Measurements from ENCODE around the gene LPP. TPM values are rescaled to one million over a fixed set of nuclear protein-coding genes. Genes with fewer than 3 reads are reported as not detected.
A peak's percentile ranks its signal among the peaks of the same experiment; 100 is the strongest.
"Not testable (repeated sequence)": the region's sequence is repeated elsewhere in the genome, so short reads cannot be mapped to it uniquely, and the experiment has no call there.

LPP gene
- total RNA-seq, 1 experiment from 2014 or later, result 32.6 TPM

- peak; percentile 49 for DNase-seq (ENCODE audit: low read depth)
Measured at GRCh38 chr3:188432802-188433520, 279.0 kb downstream of the LPP start.

GRCh38 chr3:188433521-188434150, 279.7 kb downstream of the LPP start:
- no peak for DNase-seq (ENCODE audit: low read depth)

GRCh38 chr3:188434594-188434993, 280.6 kb downstream of the LPP start:
- DNase-seq (ENCODE audit: low read depth), result peak; percentile 32

GRCh38 chr3:188435266-188435665, 281.3 kb downstream of the LPP start:
- DNase-seq (ENCODE audit: low read depth), result no peak

- peak; percentile 73 for DNase-seq (ENCODE audit: low read depth)
Measured at GRCh38 chr3:188437926-188438325, 284.0 kb downstream of the LPP start.

GRCh38 chr3:188439080-188439479, 285.1 kb downstream of the LPP start:
- DNase-seq (ENCODE audit: low read depth), result peak; percentile 31

GRCh38 chr3:188440340-188440972, 286.5 kb downstream of the LPP start:
- no peak for DNase-seq (ENCODE audit: low read depth)

- DNase-seq (ENCODE audit: low read depth), result no peak
Measured at GRCh38 chr3:188442430-188442829, 288.5 kb downstream of the LPP start.

GRCh38 chr3:188445175-188445574, 291.2 kb downstream of the LPP start:
- DNase-seq (ENCODE audit: low read depth), result not testable (repeated sequence)

GRCh38 chr3:188446014-188446413, 292.1 kb downstream of the LPP start:
- no peak for DNase-seq (ENCODE audit: low read depth)

- DNase-seq (ENCODE audit: low read depth), result no peak
Measured at GRCh38 chr3:188446766-188447165, 292.8 kb downstream of the LPP start.

GRCh38 chr3:188448813-188449212, 294.9 kb downstream of the LPP start:
- no peak for DNase-seq (ENCODE audit: low read depth)

GRCh38 chr3:188449421-188449820, 295.5 kb downstream of the LPP start:
- DNase-seq (ENCODE audit: low read depth), result no peak

- DNase-seq (ENCODE audit: low read depth), result no peak
Measured at GRCh38 chr3:188452158-188452772, 298.3 kb downstream of the LPP start.

- no peak for DNase-seq (ENCODE audit: low read depth)
Measured at GRCh38 chr3:188453431-188454384, 299.8 kb downstream of the LPP start.

- DNase-seq (ENCODE audit: low read depth), result peak; percentile 26
Measured at GRCh38 chr3:188455748-188456147, 301.8 kb downstream of the LPP start.

- DNase-seq (ENCODE audit: low read depth), result peak; percentile 61
Measured at GRCh38 chr3:188458756-188459155, 304.8 kb downstream of the LPP start.

- DNase-seq (ENCODE audit: low read depth), result peak; percentile 66
Measured at GRCh38 chr3:188465311-188465710, 311.4 kb downstream of the LPP start.

GRCh38 chr3:188468196-188468595, 314.2 kb downstream of the LPP start:
- peak; percentile 62 for DNase-seq (ENCODE audit: low read depth)

- peak; percentile 90 for DNase-seq (ENCODE audit: low read depth)
Measured at GRCh38 chr3:188468662-188469061, 314.7 kb downstream of the LPP start.

- DNase-seq (ENCODE audit: low read depth), result peak; percentile 93
Measured at GRCh38 chr3:188469228-188469885, 315.4 kb downstream of the LPP start.

Data from M059J (cell line).